Measurements from ENCODE around the gene FAM222B.

DNA sequence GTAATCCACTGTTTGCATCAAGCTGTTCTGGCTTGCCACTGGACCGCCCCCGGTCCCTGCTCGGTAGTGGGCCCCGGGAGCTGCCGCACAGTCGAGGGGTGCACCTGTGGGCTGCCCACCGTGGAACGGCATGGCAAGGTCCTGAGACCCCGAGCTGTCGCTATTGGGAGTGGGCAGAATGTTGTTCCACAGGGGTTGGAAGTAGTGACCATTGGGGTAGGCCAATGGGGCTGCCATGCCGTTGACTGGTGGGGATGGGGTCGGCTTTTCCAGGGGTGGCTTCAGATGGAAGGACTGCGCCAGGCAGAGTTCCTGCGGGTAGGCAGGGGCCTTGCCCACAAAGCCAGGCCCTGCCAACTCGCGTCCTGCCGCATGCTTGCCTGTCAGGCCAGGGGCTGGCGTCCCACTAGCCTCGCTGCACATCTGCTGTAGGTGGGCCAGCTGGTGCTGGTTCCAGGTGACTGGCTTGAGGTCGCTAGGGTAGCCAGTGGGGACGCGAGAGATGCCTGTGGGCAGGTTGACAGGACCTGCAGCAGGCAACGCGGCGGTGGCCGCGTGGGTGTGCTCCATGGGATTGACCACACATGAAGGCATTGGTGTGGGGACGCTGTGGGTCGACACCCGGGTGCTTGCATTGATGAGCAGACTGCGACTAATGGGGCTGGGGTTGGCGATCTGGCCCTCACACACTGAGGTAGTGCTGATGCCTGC is 84.0 kb downstream of the FAM222B start:
- TF ChIP-seq EZH2 (IDR thresholded peaks at IDR 0.05; ENCODE audit: low read depth, unreplicated experiment), result no peak
- TF ChIP-seq, protein P1, sequence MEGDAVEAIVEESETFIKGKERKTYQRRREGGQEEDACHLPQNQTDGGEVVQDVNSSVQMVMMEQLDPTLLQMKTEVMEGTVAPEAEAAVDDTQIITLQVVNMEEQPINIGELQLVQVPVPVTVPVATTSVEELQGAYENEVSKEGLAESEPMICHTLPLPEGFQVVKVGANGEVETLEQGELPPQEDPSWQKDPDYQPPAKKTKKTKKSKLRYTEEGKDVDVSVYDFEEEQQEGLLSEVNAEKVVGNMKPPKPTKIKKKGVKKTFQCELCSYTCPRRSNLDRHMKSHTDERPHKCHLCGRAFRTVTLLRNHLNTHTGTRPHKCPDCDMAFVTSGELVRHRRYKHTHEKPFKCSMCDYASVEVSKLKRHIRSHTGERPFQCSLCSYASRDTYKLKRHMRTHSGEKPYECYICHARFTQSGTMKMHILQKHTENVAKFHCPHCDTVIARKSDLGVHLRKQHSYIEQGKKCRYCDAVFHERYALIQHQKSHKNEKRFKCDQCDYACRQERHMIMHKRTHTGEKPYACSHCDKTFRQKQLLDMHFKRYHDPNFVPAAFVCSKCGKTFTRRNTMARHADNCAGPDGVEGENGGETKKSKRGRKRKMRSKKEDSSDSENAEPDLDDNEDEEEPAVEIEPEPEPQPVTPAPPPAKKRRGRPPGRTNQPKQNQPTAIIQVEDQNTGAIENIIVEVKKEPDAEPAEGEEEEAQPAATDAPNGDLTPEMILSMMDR (conservative IDR thresholded peaks at IDR 0.05; ENCODE audit: low read depth in 2 of 2), result no peak
- TF ChIP-seq STAT1 (IDR thresholded peaks at IDR 0.05; ENCODE audit: unreplicated experiment), result no peak
- TF ChIP-seq POLR2AphosphoS5 (IDR thresholded peaks at IDR 0.05; ENCODE audit: low read depth), result no peak
